ENCODE data around the gene TTYH1. TPM values are rescaled to one million over a fixed set of nuclear protein-coding genes. Genes with fewer than 3 reads are reported as not detected.

Gene TTYH1
- total and polyA plus RNA-seq, 2 of the 4 experiments (the other 2 are of a cell fraction) = not detected

DNA sequence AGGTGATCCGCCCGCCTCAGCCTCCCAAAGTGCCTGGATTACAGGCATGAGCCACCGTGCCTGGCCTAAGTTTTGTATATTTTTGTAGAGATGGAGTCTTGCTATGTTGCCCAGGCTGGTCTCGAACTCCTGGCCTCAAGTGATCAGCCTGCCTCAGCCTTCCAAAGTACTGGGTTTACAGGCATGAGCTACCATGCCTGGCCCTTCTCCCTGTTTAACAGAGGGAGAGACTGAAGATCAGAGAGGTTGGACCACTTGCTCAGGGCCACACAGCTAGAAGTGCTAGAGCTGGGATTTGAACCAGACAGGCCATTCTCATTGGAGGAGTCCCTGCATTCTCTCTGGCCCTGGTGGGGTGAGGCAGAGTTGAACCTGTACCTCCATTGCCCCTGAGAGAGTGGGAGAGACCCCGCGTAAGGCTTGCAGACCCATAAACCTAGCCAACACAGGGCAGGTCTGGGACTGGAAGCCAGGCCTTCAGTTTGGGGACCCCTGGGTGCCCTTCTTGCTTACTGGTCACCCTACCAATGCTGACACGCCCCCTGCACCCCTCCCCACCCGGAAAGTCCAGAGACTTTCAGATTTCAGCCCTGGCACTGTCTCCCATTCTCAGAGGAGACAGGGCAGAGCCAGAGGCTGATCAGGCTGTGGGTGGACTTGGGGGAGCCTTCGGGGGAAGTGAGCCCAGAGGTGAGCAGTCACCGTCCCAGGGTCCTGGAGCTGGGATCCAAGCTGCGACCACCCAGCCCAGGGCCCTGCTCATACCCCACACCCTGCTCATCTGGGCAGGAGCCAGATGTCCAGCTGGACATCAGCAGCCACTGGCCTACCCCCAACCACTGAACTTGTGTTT lies 13.3 kb downstream of the TTYH1 start (continued):
- no peak for TF ChIP-seq CEBPB (IDR thresholded peaks at IDR 0.05; ENCODE audit: low read depth, low read length)

DNA sequence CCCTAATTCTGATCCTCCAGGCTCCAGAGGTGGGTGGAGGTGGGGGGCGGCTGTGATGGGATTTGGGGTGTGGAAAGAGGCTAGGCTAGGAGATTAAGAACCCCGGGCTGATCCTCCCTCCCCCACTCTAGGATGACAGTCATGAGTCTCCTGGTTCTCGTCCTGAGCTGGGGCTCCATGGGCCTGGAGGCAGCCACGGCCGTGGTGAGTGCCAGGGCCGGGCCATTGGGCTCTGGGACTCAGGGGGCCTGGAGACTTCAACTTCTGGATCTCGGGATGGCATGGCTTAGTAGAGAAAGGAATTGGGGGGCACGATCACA lies 13.9 kb downstream of the TTYH1 start:
- no peaks in the 10 kb centered on the region; the same call in 1 of the 2 replicates for H4K20me1 ChIP-seq (ENCODE audit: insufficient read depth, low read length)
- no peak for DNase-seq
- H3K79me1 ChIP-seq (ENCODE audit: low read depth in 1 of 2, low read length in 2 of 2) = no peaks in the 10 kb centered on the region
- ATAC-seq (ENCODE audit: low read depth) = no peak
- H3K27me3 ChIP-seq (ENCODE audit: control insufficient read depth, insufficient read depth, low read length) = peaks cover 11% of the 10 kb centered on the region; the same call in 1 of the 2 replicates
- in situ Hi-C loops (cut with MboI; ENCODE audit: low sequenced_read_pairs) (no loop called here), intact Hi-C loops (cut with micrococcal nuclease) (no loop called here), dilution Hi-C loops (cut with HindIII; ENCODE audit: low sequenced_read_pairs, unreplicated experiment) (no loop called here)
- H4K5ac ChIP-seq (ENCODE audit: low read depth, low read length) = no peak overlapping the region
- no peak overlapping the region for H2AFZ ChIP-seq (replicated peaks; ENCODE audit: low read length, poor library complexity)
- no peak overlapping the region for H3K4me2 ChIP-seq (ENCODE audit: low read depth, low read length)
- no peak overlapping the region for H4K8ac ChIP-seq (ENCODE audit: low read depth in 2 of 2, low read length in 2 of 2)
- no peak overlapping the region for H3K27ac ChIP-seq (ENCODE audit: insufficient read depth, low read length)
- no peak overlapping the region for H3K23ac ChIP-seq (ENCODE audit: low read depth, low read length)
- H2BK20ac ChIP-seq (ENCODE audit: low read depth, low read length) = no peak overlapping the region
- H2AK5ac ChIP-seq (ENCODE audit: low read depth, low read length) = no peak overlapping the region
- H3K56ac ChIP-seq (ENCODE audit: extremely low read depth, insufficient read depth, low read length) = no peak overlapping the region
- no peak overlapping the region for H3K18ac ChIP-seq (ENCODE audit: low read depth, low read length)
- H2BK5ac ChIP-seq (ENCODE audit: low read depth, low read length, poor library complexity, severe bottlenecking) = no peak overlapping the region
- H3K9me1 ChIP-seq (ENCODE audit: insufficient read depth, low read length) = no peaks in the 10 kb centered on the region
- no peak overlapping the region for H2BK15ac ChIP-seq (ENCODE audit: low read depth, low read length)
- H3K4me3 ChIP-seq (ENCODE audit: insufficient read depth, low read depth, low read length) = no peak overlapping the region
- 0 out of 2 replicates have a peak, but pooled peaks cover 2% of the 10 kb centered on the region for H3K4me1 ChIP-seq (ENCODE audit: control insufficient read depth, insufficient read depth, low read length)
- no TSS peak for BruUV-seq (replicated peaks)
- no peaks in the 10 kb centered on the region for H3K9me3 ChIP-seq (ENCODE audit: control insufficient read depth, insufficient read depth, low read length)
- H2AK9ac ChIP-seq (replicated peaks; ENCODE audit: low read depth, low read length, poor library complexity) = no peak overlapping the region
- H3K14ac ChIP-seq (replicated peaks; ENCODE audit: low read depth, low read length) = no peak overlapping the region
- H3K36me3 ChIP-seq (ENCODE audit: control insufficient read depth, insufficient read depth, low read length) = no peaks in the 10 kb centered on the region
- 63% methylated on average over 5 of the region's 8 CpGs; no CpG with 5 or more reads in 1 of the 2 experiments for WGBS, 2 experiments (ENCODE audit: extremely low coverage in 2 of 2, insufficient read length in 1 of 2)
- ChIA-PET POLR2A (ENCODE audit: unreplicated experiment) (no interaction called here), CTCF (no interaction called here)
- H3K4ac ChIP-seq (ENCODE audit: low read depth, low read length) = no peak overlapping the region
- no peak overlapping the region for H4K91ac ChIP-seq (ENCODE audit: insufficient read depth, low read depth, low read length)
- no peak overlapping the region for H3K9ac ChIP-seq (ENCODE audit: low read depth, low read length)
- no peak overlapping the region for H2BK120ac ChIP-seq (ENCODE audit: low read depth, low read length)
- no peak for TF ChIP-seq MAZ (IDR thresholded peaks at IDR 0.05; ENCODE audit: borderline replicate concordance, low read depth, low read length)
- TF ChIP-seq RFX5 (IDR thresholded peaks at IDR 0.05; ENCODE audit: low read depth, low read length) = no peak
- TF ChIP-seq, protein P1, sequence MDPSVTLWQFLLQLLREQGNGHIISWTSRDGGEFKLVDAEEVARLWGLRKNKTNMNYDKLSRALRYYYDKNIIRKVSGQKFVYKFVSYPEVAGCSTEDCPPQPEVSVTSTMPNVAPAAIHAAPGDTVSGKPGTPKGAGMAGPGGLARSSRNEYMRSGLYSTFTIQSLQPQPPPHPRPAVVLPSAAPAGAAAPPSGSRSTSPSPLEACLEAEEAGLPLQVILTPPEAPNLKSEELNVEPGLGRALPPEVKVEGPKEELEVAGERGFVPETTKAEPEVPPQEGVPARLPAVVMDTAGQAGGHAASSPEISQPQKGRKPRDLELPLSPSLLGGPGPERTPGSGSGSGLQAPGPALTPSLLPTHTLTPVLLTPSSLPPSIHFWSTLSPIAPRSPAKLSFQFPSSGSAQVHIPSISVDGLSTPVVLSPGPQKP (IDR thresholded peaks at IDR 0.05; ENCODE audit: borderline replicate concordance, low read depth, low read length) = no peak
- TF ChIP-seq NFE2L2 (IDR thresholded peaks at IDR 0.05; ENCODE audit: low read depth, low read length) = no peak
- no peak for TF ChIP-seq RCOR1 (IDR thresholded peaks at IDR 0.05; ENCODE audit: insufficient replicate concordance, low read length)
- no peak for TF ChIP-seq SMC3 (IDR thresholded peaks at IDR 0.05; ENCODE audit: low read depth, low read length)
- no peak for TF ChIP-seq RAD21 (IDR thresholded peaks at IDR 0.05; ENCODE audit: low read length)
- no peak for TF ChIP-seq MAFK (IDR thresholded peaks at IDR 0.05; ENCODE audit: low read depth, low read length)
- no peak for TF ChIP-seq POLR2A (IDR thresholded peaks at IDR 0.05; ENCODE audit: low read depth, low read length)
- TF ChIP-seq, protein P2, sequence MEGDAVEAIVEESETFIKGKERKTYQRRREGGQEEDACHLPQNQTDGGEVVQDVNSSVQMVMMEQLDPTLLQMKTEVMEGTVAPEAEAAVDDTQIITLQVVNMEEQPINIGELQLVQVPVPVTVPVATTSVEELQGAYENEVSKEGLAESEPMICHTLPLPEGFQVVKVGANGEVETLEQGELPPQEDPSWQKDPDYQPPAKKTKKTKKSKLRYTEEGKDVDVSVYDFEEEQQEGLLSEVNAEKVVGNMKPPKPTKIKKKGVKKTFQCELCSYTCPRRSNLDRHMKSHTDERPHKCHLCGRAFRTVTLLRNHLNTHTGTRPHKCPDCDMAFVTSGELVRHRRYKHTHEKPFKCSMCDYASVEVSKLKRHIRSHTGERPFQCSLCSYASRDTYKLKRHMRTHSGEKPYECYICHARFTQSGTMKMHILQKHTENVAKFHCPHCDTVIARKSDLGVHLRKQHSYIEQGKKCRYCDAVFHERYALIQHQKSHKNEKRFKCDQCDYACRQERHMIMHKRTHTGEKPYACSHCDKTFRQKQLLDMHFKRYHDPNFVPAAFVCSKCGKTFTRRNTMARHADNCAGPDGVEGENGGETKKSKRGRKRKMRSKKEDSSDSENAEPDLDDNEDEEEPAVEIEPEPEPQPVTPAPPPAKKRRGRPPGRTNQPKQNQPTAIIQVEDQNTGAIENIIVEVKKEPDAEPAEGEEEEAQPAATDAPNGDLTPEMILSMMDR (conservative IDR thresholded peaks at IDR 0.05; ENCODE audit: low read depth, low read length) = no peak
- no peak for TF ChIP-seq BHLHE40 (IDR thresholded peaks at IDR 0.05; ENCODE audit: low read depth, low read length)
- TF ChIP-seq, protein P3, sequence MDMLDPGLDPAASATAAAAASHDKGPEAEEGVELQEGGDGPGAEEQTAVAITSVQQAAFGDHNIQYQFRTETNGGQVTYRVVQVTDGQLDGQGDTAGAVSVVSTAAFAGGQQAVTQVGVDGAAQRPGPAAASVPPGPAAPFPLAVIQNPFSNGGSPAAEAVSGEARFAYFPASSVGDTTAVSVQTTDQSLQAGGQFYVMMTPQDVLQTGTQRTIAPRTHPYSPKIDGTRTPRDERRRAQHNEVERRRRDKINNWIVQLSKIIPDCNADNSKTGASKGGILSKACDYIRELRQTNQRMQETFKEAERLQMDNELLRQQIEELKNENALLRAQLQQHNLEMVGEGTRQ (IDR thresholded peaks at IDR 0.05; ENCODE audit: low read depth, low read length) = no peak

Measured in IMR-90 (cell line).